ENCODE results near the gene OLFML2A. TPM values are rescaled to one million over a fixed set of nuclear protein-coding genes. Genes with fewer than 3 reads are reported as not detected.

The OLFML2A gene
- total RNA-seq, 1 experiment from 2014 or later, result 0.99 TPM

- no peak overlapping the region for H3K27ac Mint-ChIP-seq (ENCODE audit: unreplicated experiment)
- CTCF ChIA-PET, result interaction anchor here (0.6 to 1.6 kb wide), 2 partner anchors 23 to 348 kb away, joined by 3 to 8 read pairs; no protein-coding TSS in a partner anchor
- TF ChIP-seq, protein P1, sequence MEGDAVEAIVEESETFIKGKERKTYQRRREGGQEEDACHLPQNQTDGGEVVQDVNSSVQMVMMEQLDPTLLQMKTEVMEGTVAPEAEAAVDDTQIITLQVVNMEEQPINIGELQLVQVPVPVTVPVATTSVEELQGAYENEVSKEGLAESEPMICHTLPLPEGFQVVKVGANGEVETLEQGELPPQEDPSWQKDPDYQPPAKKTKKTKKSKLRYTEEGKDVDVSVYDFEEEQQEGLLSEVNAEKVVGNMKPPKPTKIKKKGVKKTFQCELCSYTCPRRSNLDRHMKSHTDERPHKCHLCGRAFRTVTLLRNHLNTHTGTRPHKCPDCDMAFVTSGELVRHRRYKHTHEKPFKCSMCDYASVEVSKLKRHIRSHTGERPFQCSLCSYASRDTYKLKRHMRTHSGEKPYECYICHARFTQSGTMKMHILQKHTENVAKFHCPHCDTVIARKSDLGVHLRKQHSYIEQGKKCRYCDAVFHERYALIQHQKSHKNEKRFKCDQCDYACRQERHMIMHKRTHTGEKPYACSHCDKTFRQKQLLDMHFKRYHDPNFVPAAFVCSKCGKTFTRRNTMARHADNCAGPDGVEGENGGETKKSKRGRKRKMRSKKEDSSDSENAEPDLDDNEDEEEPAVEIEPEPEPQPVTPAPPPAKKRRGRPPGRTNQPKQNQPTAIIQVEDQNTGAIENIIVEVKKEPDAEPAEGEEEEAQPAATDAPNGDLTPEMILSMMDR (IDR thresholded peaks at IDR 0.05; ENCODE audit: unreplicated experiment), result no peak
- no peak overlapping the region for H3K4me3 Mint-ChIP-seq (ENCODE audit: low read depth, unreplicated experiment)
- no TSS peak for BruUV-seq (replicated peaks)
- H3K27me3 Mint-ChIP-seq (ENCODE audit: unreplicated experiment), result no peaks in the 10 kb centered on the region
- no peaks in the 10 kb centered on the region for H3K9me3 Mint-ChIP-seq (ENCODE audit: low read depth, unreplicated experiment)
- peaks cover 20% of the 10 kb centered on the region for H3K4me1 Mint-ChIP-seq (ENCODE audit: low read depth, unreplicated experiment)
- intact Hi-C loops (cut with micrococcal nuclease; ENCODE audit: unreplicated experiment), result loop anchor here (5.0 kb wide), 2 partner anchors 34 to 149 kb away; no protein-coding TSS in a partner anchor
- DNase-seq, result no peak
- peaks cover 26% of the 10 kb centered on the region for H3K36me3 Mint-ChIP-seq (ENCODE audit: insufficient read depth, unreplicated experiment)
These were observed 10.6 kb upstream of the OLFML2A start for GRCh38 chr9:124766326-124766725.

DNA sequence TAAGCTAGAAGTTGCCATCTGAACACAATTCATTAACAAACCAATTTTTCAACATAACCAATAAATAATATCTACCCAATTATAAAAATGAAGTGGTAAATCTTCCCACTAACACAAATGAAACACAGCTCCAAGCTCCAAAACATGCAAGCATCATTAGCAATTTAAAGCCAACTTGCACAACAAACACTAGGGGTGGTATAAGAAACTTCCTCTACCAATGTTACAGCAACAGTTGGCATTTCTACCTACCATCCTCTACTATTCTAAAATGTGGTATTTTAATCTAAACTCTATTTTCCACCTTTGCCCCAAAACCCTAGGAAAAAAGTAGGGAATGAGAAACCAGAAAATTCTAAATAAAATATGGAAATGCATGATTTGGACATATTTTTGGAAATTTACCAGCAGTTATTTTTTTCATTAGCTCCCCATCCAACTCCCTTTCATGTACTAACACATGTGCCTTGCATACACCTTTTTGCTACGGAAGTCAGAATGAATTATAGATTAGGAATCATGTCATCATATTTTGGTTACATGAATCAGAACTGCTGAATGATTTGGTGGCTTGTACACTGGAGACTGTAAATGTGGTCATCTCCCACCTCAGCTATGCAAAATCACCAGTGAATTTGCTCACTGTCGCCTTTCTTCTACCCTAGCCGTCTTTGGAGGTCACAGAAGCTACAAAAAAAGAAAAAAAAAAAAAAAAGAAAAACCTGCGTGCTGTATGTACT lies 9.9 kb upstream of the OLFML2A start:
- Mint-ChIP-seq H3K9me3 (ENCODE audit: low read depth, unreplicated experiment) (no peaks in the 10 kb centered on the region), H3K36me3 (ENCODE audit: insufficient read depth, unreplicated experiment) (peaks cover 32% of the 10 kb centered on the region), H3K27ac (ENCODE audit: unreplicated experiment) (no peak overlapping the region), H3K4me1 (ENCODE audit: low read depth, unreplicated experiment) (peaks cover 20% of the 10 kb centered on the region), H3K27me3 (ENCODE audit: unreplicated experiment) (no peaks in the 10 kb centered on the region), H3K4me3 (ENCODE audit: low read depth, unreplicated experiment) (no peak overlapping the region)
- intact Hi-C loops (cut with micrococcal nuclease; ENCODE audit: unreplicated experiment), result loop anchor here (5.0 kb wide), 2 partner anchors 35 to 150 kb away; no protein-coding TSS in a partner anchor
- DNase-seq, result no peak
- CTCF ChIA-PET, result interaction anchor here (0.6 to 0.8 kb wide), 3 partner anchors 30 to 347 kb away, joined by 5 to 13 read pairs (median 8); no protein-coding TSS in a partner anchor
- TF ChIP-seq, protein P1 (IDR thresholded peaks at IDR 0.05; ENCODE audit: unreplicated experiment), result no peak
- no TSS peak for BruUV-seq (replicated peaks)

DNA sequence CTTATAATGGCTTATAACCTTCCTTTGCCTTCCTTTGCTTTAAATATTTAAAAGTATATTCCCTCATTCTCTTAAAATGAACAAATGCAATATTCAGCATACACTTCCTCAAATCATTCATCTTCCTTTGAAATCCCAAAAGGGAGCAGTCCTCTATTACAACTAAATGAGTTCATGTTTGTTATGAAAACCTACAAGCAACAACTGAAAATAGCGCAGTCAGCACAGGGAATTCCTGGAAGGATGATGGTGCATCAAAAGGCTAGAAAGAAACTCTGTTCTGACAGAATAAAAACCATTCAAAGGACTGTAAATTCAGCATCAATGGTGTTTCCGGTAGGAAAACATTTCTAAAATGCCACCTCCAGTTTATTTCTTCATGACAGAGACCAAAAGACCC lies 9.1 kb upstream of the OLFML2A start:
- peaks cover 37% of the 10 kb centered on the region for H3K36me3 Mint-ChIP-seq (ENCODE audit: insufficient read depth, unreplicated experiment)
- BruUV-seq (replicated peaks), result no TSS peak
- CTCF ChIA-PET, result no interaction called here

GRCh38 chr9:124768334-124768733 lies 8.6 kb upstream of the OLFML2A start:
- H3K27me3 Mint-ChIP-seq (ENCODE audit: unreplicated experiment), result no peaks in the 10 kb centered on the region
- H3K27ac Mint-ChIP-seq (ENCODE audit: unreplicated experiment), result no peak overlapping the region
- no peak for DNase-seq
- H3K4me3 Mint-ChIP-seq (ENCODE audit: low read depth, unreplicated experiment), result peak overlapping the region; percentile 97
- peaks cover 20% of the 10 kb centered on the region for H3K4me1 Mint-ChIP-seq (ENCODE audit: low read depth, unreplicated experiment)
- intact Hi-C loops (cut with micrococcal nuclease; ENCODE audit: unreplicated experiment), result loop anchor here (5.0 kb wide), 2 partner anchors 36 to 151 kb away; no protein-coding TSS in a partner anchor
- no peaks in the 10 kb centered on the region for H3K9me3 Mint-ChIP-seq (ENCODE audit: low read depth, unreplicated experiment)
- no TSS peak for BruUV-seq (replicated peaks)
- TF ChIP-seq, protein P1 (IDR thresholded peaks at IDR 0.05; ENCODE audit: unreplicated experiment), result no peak
- CTCF ChIA-PET, result interaction anchor here (1.3 kb wide), 1 partner anchor 8 kb away, joined by 5 read pairs; no protein-coding TSS in a partner anchor
- peaks cover 37% of the 10 kb centered on the region for H3K36me3 Mint-ChIP-seq (ENCODE audit: insufficient read depth, unreplicated experiment)

More for the DNA sequence above, 9.1 kb upstream of the OLFML2A start:
- Mint-ChIP-seq H3K4me3 (ENCODE audit: low read depth, unreplicated experiment) (no peak overlapping the region), H3K9me3 (ENCODE audit: low read depth, unreplicated experiment) (no peaks in the 10 kb centered on the region), H3K27ac (ENCODE audit: unreplicated experiment) (no peak overlapping the region), H3K4me1 (ENCODE audit: low read depth, unreplicated experiment) (peaks cover 20% of the 10 kb centered on the region), H3K27me3 (ENCODE audit: unreplicated experiment) (no peaks in the 10 kb centered on the region)
- intact Hi-C loops (cut with micrococcal nuclease; ENCODE audit: unreplicated experiment), result loop anchor here (5.0 kb wide), 2 partner anchors 36 to 151 kb away; no protein-coding TSS in a partner anchor
- DNase-seq, result no peak
- TF ChIP-seq, protein P1 (IDR thresholded peaks at IDR 0.05; ENCODE audit: unreplicated experiment), result no peak

Measured in Calu3 (cell line).